ENCODE data around the gene KRTAP10-3. TPM values are rescaled to one million over a fixed set of nuclear protein-coding genes. Genes with fewer than 3 reads are reported as not detected.
"Not testable (repeated sequence)": the region's sequence is repeated elsewhere in the genome, so short reads cannot be mapped to it uniquely, and the experiment has no call there.

The KRTAP10-3 gene
- total and polyA plus RNA-seq, 9 of the 15 experiments (the other 6 are each of a cell fraction or from before 2014, with no cell fraction given) = not detected

DNA sequence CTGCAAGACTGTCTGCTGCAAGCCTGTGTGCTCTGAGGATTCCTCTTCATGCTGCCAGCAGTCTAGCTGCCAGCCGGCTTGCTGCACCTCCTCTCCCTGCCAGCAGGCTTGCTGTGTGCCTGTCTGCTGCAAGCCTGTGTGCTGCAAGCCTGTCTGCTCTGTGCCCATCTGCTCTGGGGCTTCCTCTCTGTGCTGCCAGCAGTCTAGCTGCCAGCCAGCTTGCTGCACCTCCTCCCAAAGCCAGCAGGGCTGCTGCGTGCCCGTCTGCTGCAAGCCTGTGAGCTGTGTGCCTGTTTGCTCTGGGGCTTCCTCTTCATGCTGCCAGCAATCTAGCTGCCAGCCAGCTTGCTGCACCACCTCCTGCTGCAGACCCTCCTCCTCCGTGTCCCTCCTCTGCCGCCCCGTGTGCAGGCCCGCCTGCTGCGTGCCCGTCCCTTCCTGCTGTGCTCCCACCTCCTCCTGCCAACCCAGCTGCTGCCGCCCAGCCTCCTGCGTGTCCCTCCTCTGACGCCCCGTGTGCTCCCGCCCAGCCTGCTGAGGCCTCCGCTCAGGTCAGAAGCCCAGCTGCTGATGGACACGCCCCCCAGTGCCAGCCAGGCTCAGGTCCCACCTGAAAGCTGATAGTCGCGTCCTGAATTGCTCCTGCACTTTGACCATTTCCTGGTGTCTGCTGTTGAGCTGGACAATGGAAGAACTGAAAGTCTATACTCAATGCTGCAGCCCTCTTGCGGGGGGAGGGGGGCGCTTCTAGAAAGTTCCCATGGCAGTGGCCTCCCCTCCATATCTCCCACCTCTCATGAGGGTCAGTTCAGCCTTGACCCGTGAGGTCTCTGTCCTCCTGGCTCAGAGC, 16.1 kb upstream of the KRTAP10-3 start (continued):
- TF ChIP-seq, protein P1, sequence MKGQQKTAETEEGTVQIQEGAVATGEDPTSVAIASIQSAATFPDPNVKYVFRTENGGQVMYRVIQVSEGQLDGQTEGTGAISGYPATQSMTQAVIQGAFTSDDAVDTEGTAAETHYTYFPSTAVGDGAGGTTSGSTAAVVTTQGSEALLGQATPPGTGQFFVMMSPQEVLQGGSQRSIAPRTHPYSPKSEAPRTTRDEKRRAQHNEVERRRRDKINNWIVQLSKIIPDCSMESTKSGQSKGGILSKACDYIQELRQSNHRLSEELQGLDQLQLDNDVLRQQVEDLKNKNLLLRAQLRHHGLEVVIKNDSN (CRISPR knock-in tag; IDR thresholded peaks at IDR 0.05) = no peak

DNA sequence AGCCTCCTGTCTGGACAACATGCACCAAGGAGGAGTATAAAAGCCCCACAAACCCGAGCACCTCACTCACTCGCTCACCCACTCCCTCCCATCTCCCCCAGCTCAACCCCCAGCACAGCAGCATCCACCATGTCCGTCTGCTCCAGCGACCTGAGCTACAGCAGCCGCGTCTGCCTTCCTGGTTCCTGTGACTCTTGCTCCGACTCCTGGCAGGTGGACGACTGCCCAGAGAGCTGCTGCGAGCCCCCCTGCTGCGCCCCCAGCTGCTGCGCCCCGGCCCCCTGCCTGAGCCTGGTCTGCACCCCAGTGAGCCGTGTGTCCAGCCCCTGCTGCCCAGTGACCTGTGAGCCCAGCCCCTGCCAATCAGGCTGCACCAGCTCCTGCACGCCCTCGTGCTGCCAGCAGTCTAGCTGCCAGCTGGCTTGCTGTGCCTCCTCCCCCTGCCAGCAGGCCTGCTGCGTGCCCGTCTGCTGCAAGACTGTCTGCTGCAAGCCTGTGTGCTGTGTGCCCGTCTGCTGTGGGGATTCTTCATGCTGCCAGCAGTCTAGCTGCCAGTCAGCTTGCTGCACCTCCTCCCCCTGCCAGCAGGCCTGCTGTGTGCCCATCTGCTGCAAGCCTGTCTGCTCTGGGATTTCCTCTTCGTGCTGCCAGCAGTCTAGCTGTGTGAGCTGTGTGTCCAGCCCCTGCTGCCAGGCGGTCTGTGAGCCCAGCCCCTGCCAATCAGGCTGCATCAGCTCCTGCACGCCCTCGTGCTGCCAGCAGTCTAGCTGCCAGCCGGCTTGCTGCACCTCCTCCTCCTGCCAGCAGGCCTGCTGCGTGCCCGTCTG, 15.2 kb upstream of the KRTAP10-3 start, which contains the start of gene KRTAP10-4:
KRTAP10-4 (plus strand) TSS at position 100 of the 827 bp plus-strand sequence; CDS start at position 130, 30 bp downstream.
- H3K36me3 ChIP-seq (ENCODE audit: control insufficient read depth, insufficient read depth, low read length); H3K9me1 ChIP-seq (ENCODE audit: control insufficient read depth, insufficient read depth, low read length); H3K79me2 ChIP-seq (ENCODE audit: control insufficient read depth, insufficient read depth, low read length); H3K4me2 ChIP-seq (ENCODE audit: insufficient read depth, low read length); H4K20me1 ChIP-seq (replicated peaks; ENCODE audit: control insufficient read depth, insufficient read depth, low read length); H3K9me3 ChIP-seq (replicated peaks; ENCODE audit: control insufficient read depth, insufficient read depth, low read depth, low read length); BruUV-seq (replicated peaks); H3K27ac ChIP-seq (ENCODE audit: extremely low read depth, low read depth, low read length); FAIRE-seq; H2AFZ ChIP-seq (ENCODE audit: low read depth, low read length); DNase-seq (ENCODE audit: extremely low read depth in 1 of 4, low spot score in 3 of 4); CTCF ChIA-PET (ENCODE audit: low intra/inter-chr PET ratio); H3K4me3 ChIP-seq; intact Hi-C loops (cut with micrococcal nuclease); in situ Hi-C loops (cut with MboI); ATAC-seq: not testable (repeated sequence)
- WGBS (ENCODE audit: insufficient coverage, low coverage, missing lambda C conversion rate) = 4% methylated on average over 19 of the region's 25 CpGs
- peaks cover 0 to 17% of the 10 kb centered on the region in 2 experiments; a peak in 1 of 5 replicates for H3K4me1 ChIP-seq (replicated peaks in 1 of 2; ENCODE audit: control insufficient read depth in 2 of 2, insufficient read depth in 2 of 2, low read length in 2 of 2)
- peaks cover 20 to 57% of the 10 kb centered on the region in 2 experiments; a peak in 4 of 5 replicates for H3K27me3 ChIP-seq (ENCODE audit: control insufficient read depth in 2 of 2, insufficient read depth in 2 of 2, low read length in 2 of 2)
- POLR2A ChIA-PET = interaction anchor here (0.8 kb wide), 1 partner anchor 18 kb away, joined by 5 read pairs; the partner anchor contains the start of gene KRTAP10-6
- peak within 1 kb of the TSS in 1 of 2 experiments; percentile 33; a peak in 1 of 4 replicates for H3K9ac ChIP-seq (ENCODE audit: insufficient read depth in 1 of 2, low read depth in 2 of 2, low read length in 2 of 2)
